T-helper 22 cell (primary cell): ENCODE measurements around the gene TTLL8.
"Not testable (repeated sequence)": the region's sequence is repeated elsewhere in the genome, so short reads cannot be mapped to it uniquely, and the experiment has no call there.

Experiments used
- DNase-seq: peaks from one replicate; pipeline ENCODE4 v3.0.0-alpha.2; 2020; ENCODE audit warnings: low read depth

TTLL8 gene

DNA sequence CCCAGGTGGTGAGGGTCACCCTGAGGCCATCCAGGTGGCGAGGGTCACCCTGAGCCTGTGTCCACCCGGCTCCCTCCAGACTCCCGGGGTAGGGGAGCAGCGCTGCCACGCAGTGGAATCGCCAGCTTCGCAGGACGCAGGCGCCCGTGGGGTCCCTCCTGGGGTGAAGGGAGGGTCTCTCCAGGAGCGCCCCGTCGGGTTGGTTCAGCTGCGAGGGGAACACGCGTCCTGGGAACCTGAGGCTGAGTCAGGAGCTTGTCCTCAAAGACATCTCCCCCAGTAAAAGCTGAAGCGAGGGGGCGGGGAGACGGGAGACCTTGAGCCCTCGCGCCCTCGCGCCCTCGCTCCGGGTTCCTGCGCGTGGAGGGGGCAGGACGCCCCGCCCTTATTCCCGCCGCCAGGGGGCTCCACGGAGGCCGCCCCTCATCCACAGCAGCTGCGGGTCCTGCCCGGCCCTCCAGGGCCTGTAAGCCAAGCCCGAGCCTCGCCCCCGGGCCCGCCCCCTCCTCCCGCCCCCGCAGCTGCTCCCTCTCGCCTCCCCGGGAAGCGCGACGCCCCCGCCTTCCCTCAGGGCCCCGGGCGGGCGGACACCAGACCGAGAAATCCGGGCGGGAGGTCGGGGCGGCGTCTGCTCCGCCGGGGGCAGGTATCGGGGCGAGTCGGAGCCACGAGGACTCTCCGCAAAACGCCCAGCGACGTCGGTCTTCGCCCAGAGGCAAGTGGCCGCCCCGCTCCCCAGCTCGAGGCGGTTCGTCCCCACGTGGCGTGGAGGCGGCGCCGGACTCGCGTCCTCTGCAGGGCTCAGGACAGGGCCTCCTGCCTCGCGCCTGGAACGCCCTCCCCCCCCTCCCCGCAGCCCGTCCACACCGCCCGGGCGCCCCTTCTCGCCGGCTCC, 74.7 kb downstream of the TTLL8 start:
- no peak for DNase-seq

DNA sequence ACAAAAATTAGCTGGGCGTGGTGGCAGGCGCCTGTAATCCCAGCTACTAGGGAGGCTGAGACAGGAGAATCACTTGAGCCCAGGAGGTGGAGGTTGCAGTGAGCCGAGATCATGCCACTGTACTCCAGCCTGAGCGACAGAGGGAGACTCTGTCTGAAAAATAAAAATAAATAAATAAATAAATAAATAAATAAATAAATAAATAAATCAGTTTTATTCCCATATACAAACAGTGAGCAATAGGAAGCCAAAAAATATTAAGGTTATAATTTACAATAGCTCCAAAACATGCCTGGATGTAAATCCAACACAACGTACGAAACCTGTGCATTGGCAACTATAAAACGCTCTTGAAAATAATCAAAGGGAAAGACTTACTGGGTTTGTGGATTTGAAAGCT, 76.3 kb downstream of the TTLL8 start:
- DNase-seq = not testable (repeated sequence)

DNA sequence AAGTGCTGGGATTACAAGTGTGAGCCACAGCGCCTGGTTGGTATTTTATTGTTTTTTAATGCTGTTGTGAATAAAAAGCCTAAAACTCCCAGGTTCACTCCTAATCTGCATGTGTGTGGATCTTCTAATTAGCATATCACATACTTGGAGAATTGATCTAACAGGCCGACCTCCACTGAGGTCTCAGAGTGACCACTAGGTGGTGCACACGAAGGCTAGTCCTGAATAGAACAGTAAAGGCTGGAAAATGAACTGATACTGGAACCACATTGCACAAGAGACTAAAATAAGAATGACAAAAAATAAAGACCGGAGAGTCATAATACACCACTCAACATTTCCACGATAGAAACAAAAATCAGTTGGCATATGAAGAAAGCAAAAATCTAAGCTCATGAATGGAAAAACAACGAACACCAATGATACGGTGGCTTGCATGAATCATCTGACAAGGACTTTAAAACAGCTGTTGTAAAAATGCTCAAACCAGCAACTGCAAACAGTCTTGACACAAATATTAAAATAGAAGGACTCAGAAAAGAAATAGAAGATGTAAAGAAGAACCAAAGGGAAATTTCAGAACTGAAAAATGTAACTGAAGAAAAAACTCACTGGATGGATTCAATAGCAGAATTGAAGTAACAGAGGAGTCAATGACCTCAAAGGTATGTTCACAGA, 78.4 kb downstream of the TTLL8 start:
- no peak for DNase-seq

DNA sequence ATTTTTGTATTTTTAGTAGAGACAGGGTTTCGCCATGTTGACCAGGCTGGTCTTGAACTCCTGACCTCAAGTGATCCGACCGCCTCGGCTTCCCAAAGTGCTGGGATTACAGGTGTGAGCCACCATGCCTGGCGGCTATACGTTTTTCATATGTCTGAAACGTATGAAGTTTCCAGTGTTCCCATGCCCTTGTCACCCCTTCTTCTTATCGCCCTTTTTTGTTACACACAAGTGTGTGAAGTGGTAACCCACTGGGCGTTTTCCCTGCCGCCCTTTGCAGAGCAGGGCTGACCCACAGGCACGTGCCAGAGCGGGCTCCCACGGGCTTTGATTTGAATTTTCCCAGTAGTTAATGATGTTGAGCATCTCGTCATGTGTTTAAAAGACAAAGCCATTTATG, 80.5 kb downstream of the TTLL8 start:
- DNase-seq = no peak

DNA sequence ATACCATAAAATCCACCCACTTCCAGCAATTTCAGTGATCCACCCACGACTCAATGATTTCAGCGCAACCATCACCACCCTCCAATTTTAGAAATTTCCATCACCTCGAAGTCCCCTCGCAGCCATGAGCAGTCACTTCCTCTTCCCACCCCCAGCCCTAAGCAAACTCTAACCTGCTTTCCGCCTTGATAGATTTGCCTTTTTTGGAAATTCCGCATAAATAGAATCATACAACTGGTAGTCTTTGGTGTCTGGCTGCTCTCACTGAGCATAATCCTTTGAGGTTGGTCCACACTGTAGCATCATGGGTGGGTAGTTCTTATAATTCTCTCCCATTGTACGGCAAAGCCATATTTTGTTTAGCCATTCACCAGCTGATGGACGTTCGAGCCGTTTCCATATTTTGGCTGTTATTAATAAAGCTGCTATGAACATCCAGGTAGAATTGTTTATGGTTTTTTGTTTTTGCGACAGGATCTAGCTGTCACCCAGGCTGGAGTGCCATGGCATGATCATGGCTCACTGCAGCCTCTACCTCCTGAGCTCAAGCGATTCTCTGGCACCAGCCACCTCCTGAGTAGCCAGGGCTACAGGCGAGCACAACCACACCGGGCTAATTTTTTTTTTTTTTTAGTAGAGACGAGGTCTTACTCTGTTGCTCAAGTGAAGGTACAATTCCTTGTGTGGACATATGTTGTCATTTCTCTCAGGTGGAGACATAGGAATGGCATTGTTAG, 81.5 kb downstream of the TTLL8 start:
- no peak for DNase-seq

DNA sequence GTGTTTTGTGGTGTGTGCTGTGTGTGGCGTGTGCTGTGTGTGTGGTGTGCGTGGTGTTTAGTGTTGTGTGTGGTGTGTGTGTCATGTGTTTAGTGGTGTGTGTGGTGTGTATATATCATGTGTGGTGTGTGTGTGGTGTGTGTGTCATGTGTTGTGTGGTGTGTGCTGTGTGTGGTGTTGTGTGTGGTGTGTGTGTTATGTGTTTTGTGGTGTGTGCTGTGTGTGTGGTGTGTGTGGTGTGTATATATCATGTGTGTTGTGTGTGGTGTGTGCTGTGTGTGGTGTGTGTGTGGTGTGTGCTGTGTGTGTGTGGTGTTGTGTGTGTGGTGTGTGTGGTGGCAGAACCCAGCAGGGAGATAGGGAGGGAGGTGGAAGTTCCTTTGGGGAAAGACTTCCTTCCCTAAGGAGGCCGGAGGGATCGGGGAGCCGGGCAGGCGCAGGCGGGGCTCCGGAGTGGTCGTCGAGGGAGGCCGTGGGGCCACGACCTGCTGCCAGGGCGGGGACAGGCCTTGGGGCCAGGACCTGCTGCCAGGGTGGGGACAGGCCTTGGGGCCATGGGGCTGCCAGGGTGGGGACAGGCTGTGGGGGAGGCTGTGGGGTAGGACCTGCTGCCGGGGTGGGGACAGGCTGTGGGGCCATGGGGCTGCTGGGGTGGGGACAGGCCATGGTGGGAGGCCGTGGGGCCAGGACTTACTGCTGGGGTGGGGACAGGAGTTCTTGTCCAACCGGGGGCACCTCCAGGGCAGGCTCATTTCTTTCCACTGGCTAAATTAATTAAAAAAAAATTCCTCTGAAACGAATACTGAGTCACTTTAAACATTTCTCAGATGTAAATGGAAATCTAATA, 82.3 kb downstream of the TTLL8 start:
- no peak for DNase-seq

DNA sequence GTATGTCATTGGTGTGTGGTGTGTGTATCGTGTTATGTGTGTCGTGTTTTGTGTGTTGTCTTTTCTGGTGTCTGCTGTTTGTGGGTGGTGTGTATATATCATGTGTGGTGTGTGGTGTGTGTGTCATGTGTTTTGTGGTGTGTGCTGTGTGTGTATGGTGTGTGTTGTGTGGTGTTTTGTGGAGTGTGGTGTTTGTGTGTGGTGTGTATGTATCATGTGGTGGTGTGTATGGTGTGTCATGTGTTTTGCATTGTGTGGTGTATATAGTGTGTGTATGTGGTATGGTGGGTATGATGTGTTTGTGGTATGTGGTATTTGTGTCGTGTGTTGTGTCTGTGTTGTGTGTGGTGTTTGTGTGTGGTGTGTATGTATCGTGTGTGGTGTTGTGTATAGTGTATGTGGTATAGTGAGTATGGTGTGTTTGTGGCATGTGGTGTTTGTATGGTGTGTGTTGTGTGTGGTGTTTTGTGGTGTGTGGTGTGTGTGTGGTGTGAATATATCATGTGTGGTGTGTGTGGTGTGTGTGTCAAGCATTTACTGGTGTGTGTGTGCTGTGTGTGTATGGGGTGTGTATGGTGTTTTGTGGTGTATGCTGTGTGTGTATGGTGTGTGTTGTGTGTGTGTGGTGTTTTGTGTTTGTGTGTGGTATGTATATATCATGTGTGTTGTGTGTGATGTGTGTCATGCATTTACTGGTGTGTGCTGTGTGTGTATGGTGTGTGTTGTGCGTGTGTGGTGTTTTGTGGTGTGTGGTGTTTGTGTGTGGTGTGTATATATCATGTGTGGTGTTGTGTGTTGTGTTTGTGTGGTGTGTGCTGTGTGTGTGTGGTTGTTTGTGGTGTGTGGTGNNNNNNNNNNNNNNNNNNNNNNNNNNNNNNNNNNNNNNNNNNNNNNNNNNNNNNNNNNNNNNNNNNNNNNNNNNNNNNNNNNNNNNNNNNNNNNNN, 84.8 kb downstream of the TTLL8 start:
- no peak for DNase-seq

DNA sequence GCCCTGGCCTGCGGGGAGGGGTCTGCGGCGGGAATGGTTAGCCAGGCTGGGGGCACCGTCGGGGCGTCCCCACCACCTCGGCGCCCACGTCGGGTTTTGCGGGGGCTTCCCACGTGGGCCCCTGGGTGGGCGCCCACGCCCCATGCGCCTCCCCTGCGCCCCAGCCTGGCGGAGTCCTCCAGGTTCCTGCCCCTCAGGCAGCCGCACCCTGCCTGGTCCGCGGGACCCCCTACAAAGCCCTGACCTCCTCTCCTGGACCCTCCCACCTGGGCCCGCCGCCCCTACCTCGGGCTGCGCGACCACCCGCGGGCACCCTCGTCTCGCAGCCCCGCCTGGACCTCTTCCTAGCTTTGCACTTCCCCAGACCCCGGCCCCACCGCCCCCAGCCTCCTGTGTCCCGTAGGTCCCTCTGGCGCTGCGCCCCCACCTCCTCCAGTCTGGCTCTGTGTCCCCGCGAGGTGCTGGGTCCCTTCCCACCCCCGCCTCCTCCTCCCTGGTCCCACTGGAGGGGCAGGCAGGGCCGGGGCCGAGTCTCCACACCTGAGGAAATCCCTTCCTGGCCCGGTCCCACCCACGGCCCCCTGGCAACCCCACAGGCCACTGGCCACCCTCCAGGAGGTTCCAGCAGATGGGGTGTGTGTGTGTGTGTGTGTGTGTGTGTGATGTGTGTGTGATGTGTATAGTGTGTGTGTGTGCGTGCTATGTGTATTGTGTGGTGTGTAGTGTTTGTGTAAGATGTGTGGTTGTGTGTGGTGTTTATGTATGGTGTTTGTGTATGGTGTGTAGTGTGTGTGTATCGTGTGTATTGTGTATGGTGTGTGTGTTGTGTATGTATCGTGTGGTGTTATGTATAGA, 85.7 kb downstream of the TTLL8 start:
- peak; percentile 2 for DNase-seq

DNA sequence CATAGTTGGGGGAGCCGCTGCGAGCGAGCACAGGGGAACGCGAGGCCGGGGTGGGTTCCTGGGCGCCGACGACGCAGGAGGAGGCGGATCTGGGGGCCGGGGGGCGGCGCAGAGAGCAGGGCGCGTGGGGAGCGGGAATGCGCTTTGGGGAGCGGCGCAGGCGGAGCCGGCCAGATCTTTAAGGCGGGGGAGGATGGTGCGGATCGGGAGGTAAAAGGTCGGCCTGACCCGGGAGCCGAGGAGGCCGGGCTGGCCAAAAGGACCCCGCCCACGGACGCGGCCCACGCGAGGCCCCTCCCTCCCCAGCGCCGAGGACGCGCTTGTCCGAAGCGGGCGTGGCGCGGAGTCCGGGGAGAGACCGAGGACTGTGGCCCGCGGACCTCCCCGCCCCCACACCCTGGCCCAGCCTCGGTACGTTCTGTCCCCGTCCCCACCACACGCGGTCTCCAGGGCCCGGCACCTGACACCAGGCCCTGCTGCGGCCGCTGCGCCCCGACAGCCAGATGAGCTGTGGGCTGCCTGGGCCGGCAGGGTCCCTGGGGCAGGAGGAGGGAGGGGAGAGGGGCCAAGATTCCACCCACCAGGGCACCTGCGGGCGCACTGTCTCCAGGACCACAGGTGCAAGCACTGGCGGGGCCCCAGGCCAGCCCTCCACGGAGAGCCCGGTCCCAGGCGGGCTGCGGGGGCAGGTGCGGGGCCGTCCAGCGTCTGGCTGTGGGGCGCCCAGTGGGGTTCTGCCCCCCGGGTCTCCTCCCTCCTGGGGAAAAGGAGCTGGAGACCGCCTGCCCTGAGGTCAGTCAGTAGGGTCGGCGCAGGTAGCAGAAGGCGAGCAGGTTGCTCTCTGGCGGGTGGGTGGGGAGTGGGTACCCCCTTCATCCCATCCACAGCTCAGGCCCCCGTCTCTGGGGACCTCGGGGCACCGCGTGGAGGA, 86.6 kb downstream of the TTLL8 start:
- no peak for DNase-seq

DNA sequence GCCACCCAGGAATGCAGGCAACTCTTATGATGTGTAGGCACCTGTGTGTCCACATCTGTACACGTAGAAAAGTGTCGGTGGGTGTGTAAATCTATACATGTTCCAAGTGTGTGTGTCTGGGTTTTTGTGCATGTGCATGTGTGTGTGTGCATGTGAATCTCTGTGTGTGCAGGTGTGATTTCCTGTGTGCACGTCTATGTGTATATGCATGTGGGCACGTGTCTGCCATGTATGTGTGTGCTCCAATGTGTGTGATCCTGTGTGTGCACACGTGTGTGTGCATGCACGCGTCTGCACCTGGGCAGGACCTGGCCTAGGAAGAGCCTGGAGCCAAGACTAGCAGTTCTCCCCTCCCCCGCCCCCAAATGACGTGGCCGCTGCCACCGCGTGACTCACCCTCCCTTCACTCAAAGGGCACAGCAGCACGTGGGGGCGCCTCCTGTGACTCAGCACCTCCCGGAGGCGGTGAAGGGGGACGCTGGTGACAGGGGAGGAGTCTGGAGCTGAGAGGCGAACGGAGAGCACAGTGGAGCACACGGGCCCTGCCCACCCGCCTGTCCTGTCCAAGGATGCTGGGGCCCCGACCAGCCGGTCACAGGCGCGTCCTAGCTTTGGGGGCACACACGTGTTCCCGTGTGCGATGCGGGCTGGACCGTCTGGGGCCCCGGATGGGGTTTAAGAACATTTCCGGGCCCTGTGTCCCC, 87.4 kb downstream of the TTLL8 start:
- peak; percentile 97 for DNase-seq

DNA sequence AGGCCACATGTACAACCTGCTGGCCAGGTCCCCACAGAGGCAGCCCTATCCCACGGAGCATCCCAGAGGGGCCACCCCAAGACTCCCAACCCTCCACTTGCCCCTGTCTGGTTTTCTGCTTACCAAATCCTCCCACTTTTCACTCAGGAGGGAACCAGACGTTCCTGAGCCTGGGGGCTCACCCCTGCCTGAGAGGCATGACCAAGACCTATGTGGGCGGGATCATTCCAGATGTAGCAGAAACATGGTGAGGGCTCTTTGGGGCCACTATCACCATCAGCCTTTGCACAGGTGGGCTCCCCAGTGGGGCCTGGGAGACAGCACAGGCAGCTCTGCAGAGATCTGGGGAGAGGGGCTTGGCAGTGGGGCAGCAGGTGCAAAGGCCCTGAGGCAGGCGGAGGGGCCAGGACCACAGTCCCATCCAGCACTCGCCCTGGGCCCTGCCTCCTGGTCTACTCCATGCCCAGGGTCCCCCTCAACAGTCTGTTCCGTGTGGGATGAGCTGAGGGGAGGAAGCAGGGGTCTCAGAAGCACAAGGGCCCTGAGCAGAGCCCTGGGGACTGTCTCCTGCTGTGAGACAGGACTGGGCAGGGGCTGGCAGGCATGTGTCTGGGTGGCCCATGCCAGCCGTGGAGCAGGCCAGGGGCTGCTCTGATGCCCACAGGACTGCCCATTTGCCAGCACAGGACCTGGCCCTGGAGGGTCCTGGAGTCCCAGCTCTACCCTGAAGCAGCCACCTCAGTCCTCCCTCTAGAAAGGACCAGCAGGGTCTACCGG, 88.2 kb downstream of the TTLL8 start:
- DNase-seq = peak; percentile 0

DNA sequence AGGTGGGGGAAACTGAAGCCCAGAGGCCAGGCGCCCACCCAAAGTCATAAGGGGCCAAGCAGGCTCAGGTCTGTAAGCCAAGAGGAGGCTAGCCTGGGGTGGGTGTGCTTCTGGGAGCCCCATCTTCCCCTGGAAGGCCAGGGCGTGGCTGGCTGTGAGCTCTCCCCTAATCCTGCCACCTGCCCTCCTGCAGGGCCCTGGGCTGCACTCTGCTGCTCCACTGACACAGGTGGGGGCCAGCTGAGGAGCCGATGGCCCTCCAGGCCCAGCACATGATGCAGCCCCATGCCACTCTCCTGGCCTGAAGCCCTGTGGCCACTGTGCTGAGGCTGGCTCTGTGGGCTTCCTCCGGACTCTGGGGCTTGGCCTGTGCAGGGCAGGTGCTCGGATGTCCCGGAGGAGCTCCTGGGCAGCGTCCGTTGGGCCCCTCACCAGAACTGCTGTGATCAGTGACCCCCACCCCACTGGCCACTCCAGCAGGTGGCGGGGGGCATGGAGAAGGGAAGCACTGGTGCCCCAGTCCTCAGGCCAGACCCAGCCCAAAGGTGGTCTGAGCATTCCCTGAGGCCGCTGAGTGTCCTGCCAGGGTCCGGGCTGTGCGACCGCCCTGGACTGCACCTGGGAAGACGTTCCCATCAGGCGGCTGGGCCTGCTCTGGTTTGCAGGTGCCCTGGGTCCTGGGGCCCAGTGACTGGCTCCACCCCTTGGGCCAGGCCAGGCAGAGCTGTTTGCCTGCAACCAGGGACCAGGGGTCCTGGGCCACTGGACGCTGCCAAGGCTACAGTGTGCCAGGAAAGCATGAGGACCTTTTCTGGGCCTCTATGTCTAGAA, 89.1 kb downstream of the TTLL8 start:
- DNase-seq = no peak
